ENCODE data around the gene DMBT1.

DMBT1 gene

DNA sequence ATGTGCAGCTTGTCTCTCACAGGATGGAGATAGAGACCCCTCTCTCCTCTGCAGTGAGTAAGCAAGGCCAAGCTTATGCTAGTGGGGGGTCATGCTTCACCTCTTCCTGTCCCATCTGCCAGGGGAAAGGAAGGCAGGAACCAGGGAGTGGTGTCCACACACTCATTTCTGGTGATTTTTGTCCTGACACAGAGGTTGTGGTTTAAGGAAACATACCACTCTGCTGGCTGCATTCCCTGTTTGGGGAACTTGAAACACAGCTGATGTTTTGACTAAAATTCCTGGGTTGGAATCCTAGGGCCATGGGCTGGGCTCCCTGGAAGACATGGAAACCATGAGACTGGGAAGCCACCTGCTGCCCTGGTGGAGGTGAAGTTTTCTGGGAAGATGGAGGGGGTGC, 117.7 kb downstream of the DMBT1 start:
- DNase-seq: no peak

GRCh38 chr10:122682522-122682921, 122.0 kb downstream of the DMBT1 start:
- no peak for DNase-seq

GRCh38 chr10:122688293-122688989, 127.9 kb downstream of the DMBT1 start:
- DNase-seq: no peak

GRCh38 chr10:122689146-122689820, 128.7 kb downstream of the DMBT1 start:
- no peak for DNase-seq

GRCh38 chr10:122692744-122693143, 132.2 kb downstream of the DMBT1 start:
- no peak for DNase-seq
